Cerebellar nuclear complex (tissue), 1 donor: ENCODE measurements around the gene GEMIN4.
"Not testable (repeated sequence)": the region's sequence is repeated elsewhere in the genome, so short reads cannot be mapped to it uniquely, and the experiment has no call there.

ENCODE experiments used
- DNase-seq, 2 experiments: peaks; one replicate each; lab custom pipeline; 2025; lab: John Stamatoyannopoulos, UW

GEMIN4 gene

DNA sequence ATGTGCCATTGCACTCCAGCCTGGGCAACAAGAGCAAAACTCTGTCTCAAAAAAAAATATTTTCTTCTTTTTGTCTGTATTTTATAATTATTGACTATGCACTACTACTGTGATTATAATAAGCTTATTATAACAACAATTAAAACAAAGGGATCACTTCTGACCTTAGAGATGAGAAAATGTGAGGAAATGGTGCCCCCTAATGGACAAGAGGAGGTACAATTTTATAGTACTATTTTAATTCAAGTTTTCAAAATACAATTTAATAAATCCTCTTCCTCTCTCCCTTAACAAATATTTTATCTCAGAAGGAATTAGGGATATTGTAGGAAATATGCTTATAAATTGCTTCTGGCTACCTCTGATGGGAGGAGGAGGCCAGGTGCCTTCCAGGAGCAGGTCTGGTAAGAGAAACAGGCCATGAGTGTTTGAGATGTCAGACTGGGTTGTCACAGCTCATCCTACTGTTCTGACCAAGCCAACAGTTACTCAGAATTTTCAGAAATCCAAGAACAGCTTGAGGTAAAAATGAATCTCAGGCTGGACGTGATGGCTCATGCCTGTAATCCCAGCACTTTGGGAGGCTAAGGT is 51.5 kb downstream of the GEMIN4 start:
- DNase-seq, result peak in 1 of 2 experiments; percentile 28

DNA sequence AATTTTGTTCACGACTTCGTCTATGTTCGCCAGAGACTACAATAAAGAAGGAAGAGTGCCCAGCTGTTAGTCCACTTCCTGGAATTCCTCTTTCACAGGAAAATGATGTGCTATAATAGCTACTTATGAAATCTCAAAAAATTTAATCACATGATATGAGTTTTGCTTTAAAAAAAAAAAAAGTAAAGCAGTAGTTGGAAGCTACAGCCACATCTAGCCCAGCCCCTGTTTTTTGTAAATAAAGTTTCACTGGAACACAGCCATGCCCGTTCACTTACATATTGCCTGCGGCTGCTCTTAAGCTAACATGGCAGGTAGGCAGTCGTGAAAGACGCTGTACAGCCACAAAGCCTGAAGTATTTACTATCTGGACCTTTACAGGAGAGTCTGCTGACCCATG is 52.7 kb downstream of the GEMIN4 start:
- DNase-seq, result no peak

- DNase-seq, result not testable (repeated sequence)
Observed at GRCh38 chr17:698096-698495, 54.0 kb downstream of the GEMIN4 start.

GRCh38 chr17:697682-698081 is 54.4 kb downstream of the GEMIN4 start:
- no peak for DNase-seq

DNA sequence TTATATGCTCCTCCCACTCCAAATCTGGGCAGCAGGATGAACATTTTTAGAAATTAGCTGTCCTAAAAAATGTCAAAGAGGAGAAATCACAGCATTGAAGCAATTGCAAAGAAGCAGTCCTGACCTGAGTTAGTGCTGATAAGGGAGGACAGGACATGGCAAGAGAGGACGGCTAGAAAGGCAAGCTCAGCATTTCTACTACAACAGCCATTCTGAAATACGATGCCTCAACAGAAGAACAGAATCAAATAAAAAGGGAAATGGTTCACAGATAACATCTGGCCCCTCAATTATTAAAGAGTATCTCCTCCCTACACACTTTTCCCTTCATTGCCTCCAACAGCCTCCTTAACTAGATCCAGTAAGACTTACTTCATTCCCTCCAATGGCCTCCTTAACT is 55.7 kb downstream of the GEMIN4 start:
- no peak for DNase-seq
